Endodermal cell (in vitro differentiated cells): Measurements from ENCODE around the gene LPIN3. TPM values are rescaled to one million over a fixed set of nuclear protein-coding genes. Genes with fewer than 3 reads are reported as not detected.

Experiments used
- DNase-seq: peaks from one replicate; pipeline ENCODE4 v3.0.0-alpha.2; 2017
- H3K27ac ChIP-seq: 2 replicates; pipeline ENCODE4 v1.5.1; 2013; ENCODE audit warnings: mild to moderate bottlenecking, low read depth, low read length, moderate library complexity
- H3K27me3 ChIP-seq: 2 replicates; pipeline ENCODE4 v1.6.1; 2013; ENCODE audit warnings: mild to moderate bottlenecking, low read length, moderate library complexity; ENCODE audit not compliant: insufficient read depth, control insufficient read depth, poor library complexity, severe bottlenecking
- H3K36me3 ChIP-seq: 2 replicates; pipeline ENCODE4 v1.7.0; 2013; ENCODE audit warnings: mild to moderate bottlenecking, low read length, moderate library complexity; ENCODE audit not compliant: control insufficient read depth, insufficient read depth
- H3K4me1 ChIP-seq: one replicate; pipeline ENCODE4 v1.7.0; 2013; ENCODE audit warnings: low read length; ENCODE audit not compliant: control insufficient read depth, insufficient read depth
- H3K4me3 ChIP-seq: 2 replicates; pipeline ENCODE4 v1.5.1; 2013; ENCODE audit warnings: mild to moderate bottlenecking, low read length, moderate library complexity
- H3K9ac ChIP-seq: 2 replicates; pipeline ENCODE4 v1.6.1; 2013; ENCODE audit warnings: mild to moderate bottlenecking, low read length, moderate library complexity; ENCODE audit not compliant: poor library complexity, severe bottlenecking; ENCODE audit errors: extremely low read depth
- H3K9me3 ChIP-seq: 2 replicates; pipeline ENCODE4 v1.6.1; 2013; ENCODE audit warnings: mild to moderate bottlenecking, low read length, moderate library complexity; ENCODE audit not compliant: control insufficient read depth
- H3K27ac Mint-ChIP-seq: 2 replicates; pipeline ENCODE4 v1.8.0; 2020; ENCODE audit warnings: mixed read lengths
- H3K27me3 Mint-ChIP-seq: 2 replicates; pipeline ENCODE4 v1.8.0; 2021; ENCODE audit warnings: mild to moderate bottlenecking, mixed read lengths; ENCODE audit not compliant: insufficient read depth
- H3K36me3 Mint-ChIP-seq: 2 replicates; pipeline ENCODE4 v1.8.0; 2020; ENCODE audit warnings: low read depth, mixed read lengths
- H3K4me1 Mint-ChIP-seq: 2 replicates; pipeline ENCODE4 v1.8.0; 2020; ENCODE audit warnings: mixed read lengths
- H3K4me3 Mint-ChIP-seq: 2 replicates; pipeline ENCODE4 v1.8.0; 2020; ENCODE audit warnings: mild to moderate bottlenecking, moderate library complexity, mixed read lengths
- H3K9me3 Mint-ChIP-seq: 2 replicates; pipeline ENCODE4 v1.8.0; 2020; ENCODE audit warnings: mild to moderate bottlenecking, mixed read lengths
- WGBS, 2 experiments: methylation state at CpG; one replicate each; pipeline versions ENCODE4 v1.1.5 to v1.1.7; 2013; ENCODE audit warnings: missing lambda C conversion rate in 2 of 2, mixed read lengths in 1 of 2; ENCODE audit not compliant: insufficient coverage in 1 of 2, insufficient read length in 1 of 2; 5-methylcytosine and 5-hydroxymethylcytosine counted together
- total RNA-seq, 2 donors: library from RNA; stranded (reverse); fragmentation: NEBNext Ultra II Directional in 1 of 2; extraction: Animal tissue kit (Norgen Biotek cat#: 25700) in 1 of 2; gene quantifications; 2 replicates in 1 of 2; 3 replicates in 1 of 2; pipeline ENCODE4 v1.2.1, GENCODE V29; 2021
- TF ChIP-seq, protein P1 (sequence below): fragments of 200-600 bp; sonication (generic); conservative IDR thresholded peaks from 2 replicates; pipeline ENCODE4 v1.5.0; 2021; ENCODE audit warnings: antibody characterized with exemption, mild to moderate bottlenecking

The LPIN3 gene
- total RNA-seq, 2 donors from 2014 or later = 13.1 to 13.2 TPM

DNA sequence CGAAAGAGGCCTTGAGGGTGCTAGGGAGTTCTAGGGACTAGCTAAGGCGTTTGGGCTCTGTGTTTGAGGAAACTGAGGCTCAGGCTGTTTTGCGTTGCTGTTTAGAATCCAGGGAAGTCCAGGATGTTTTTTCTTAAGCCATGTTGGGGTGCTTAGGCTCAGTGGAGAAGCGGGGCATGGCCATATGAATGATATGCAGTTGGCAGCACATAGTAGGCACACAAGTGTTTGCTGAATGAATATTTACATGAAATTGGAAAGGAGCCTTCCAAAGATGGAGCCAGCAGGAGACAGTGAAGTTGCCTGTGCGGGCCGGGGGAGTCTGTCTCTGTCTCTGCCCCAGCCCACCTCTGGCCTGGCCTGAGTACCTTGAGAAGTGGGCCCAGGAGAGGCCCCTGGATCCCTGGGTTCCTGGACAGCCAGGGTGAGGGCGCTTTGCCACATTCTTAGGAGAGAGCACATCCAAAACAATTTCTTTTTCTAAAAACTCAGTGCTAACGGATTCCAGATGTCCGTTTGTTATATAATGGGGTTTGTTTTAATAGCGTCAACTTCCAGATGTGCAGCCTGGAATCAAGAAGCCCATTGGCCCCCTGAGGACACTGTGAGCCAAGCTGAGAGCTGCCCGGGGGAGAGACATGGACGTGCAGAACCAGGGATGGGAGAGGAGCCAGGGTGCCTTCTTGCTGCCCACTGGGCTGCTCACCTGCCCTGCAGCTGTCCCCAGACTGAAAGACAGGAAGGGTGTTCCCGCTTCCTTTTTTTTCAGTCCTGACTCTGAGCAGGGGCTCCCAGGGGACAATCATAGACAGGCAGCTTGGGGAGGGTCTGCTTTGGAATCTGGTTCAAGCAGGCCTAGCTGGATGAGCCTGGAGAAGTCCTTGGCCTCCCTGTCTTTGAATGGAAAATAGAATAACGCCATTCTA lies 46.1 kb downstream of the LPIN3 start:
- no peaks in the 10 kb centered on the region for H3K4me1 ChIP-seq
- no peaks in the 10 kb centered on the region for H3K36me3 ChIP-seq
- Mint-ChIP-seq H3K27ac (no peak overlapping the region), H3K9me3 (no peaks in the 10 kb centered on the region), H3K4me1 (peaks cover 5% of the 10 kb centered on the region), H3K27me3 (peaks cover 3% of the 10 kb centered on the region), H3K4me3 (no peak overlapping the region), H3K36me3 (no peaks in the 10 kb centered on the region)
- H3K4me3 ChIP-seq = no peak overlapping the region
- TF ChIP-seq, protein P1, sequence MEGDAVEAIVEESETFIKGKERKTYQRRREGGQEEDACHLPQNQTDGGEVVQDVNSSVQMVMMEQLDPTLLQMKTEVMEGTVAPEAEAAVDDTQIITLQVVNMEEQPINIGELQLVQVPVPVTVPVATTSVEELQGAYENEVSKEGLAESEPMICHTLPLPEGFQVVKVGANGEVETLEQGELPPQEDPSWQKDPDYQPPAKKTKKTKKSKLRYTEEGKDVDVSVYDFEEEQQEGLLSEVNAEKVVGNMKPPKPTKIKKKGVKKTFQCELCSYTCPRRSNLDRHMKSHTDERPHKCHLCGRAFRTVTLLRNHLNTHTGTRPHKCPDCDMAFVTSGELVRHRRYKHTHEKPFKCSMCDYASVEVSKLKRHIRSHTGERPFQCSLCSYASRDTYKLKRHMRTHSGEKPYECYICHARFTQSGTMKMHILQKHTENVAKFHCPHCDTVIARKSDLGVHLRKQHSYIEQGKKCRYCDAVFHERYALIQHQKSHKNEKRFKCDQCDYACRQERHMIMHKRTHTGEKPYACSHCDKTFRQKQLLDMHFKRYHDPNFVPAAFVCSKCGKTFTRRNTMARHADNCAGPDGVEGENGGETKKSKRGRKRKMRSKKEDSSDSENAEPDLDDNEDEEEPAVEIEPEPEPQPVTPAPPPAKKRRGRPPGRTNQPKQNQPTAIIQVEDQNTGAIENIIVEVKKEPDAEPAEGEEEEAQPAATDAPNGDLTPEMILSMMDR = no peak
- DNase-seq = no peak
- H3K9me3 ChIP-seq = no peaks in the 10 kb centered on the region
- no peak overlapping the region for H3K9ac ChIP-seq
- WGBS, 2 experiments = 87 to 95% methylated on average over 11 to 14 of the region's 14 CpGs
- H3K27ac ChIP-seq = no peak overlapping the region
- no peaks in the 10 kb centered on the region for H3K27me3 ChIP-seq

DNA sequence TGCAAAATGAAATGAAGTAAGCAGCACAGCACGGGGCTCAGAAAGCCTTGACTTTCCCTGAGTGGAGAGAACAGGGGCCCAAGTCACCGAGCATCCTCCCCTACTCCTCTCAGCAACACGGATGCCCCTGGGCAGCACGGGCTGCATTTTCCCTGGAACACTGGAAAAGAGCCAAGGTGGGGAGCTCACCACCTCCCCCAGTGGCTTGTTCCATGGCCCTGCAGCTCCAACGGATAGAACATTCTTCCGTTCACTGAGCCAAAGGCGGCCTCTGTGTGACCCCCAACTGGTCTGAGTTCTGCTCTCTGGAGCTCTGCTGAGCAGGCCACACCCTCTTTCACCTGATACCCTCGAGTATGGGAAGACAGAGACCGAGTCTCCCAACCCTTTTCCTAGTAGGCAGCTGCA lies 46.8 kb downstream of the LPIN3 start:
- no peaks in the 10 kb centered on the region for H3K27me3 ChIP-seq
- H3K36me3 ChIP-seq = no peaks in the 10 kb centered on the region
- Mint-ChIP-seq H3K27ac (no peak overlapping the region), H3K36me3 (no peaks in the 10 kb centered on the region), H3K9me3 (no peaks in the 10 kb centered on the region), H3K4me1 (peaks cover 7% of the 10 kb centered on the region), H3K4me3 (no peak overlapping the region), H3K27me3 (peaks cover 3% of the 10 kb centered on the region)
- no peak overlapping the region for H3K27ac ChIP-seq
- H3K9ac ChIP-seq = no peak overlapping the region
- no peaks in the 10 kb centered on the region for H3K4me1 ChIP-seq
- 32 to 56% methylated on average over 7 to 9 of the region's 9 CpGs for WGBS, 2 experiments
- TF ChIP-seq, protein P1 = peak; percentile 50
- H3K9me3 ChIP-seq = no peaks in the 10 kb centered on the region
- DNase-seq = peak; percentile 74
- H3K4me3 ChIP-seq = no peak overlapping the region

DNA sequence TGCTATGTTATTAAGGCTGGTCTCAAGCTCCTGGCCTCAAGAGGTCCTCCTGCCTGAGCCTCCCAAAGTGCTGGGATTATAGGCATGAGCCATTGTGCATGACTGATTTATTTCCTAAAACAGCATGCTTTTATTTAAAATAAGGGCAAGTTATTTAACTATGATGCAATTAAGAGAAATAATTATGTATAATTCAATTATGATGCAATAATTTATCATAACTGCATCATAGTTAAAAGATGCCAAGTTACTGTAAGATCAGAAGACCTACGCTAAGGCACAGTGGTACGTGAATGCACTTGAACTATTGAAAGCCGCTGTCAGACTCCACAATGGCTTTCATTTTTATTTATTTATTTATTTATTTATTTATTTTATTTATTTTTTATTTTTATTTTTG lies 50.3 kb downstream of the LPIN3 start:
- H3K9me3 Mint-ChIP-seq = no peaks in the 10 kb centered on the region
- peaks cover 7% of the 10 kb centered on the region for H3K4me1 Mint-ChIP-seq
- Histone ChIP-seq H3K36me3 (no peaks in the 10 kb centered on the region), H3K9ac (no peak overlapping the region), H3K4me1 (peaks cover 2% of the 10 kb centered on the region), H3K9me3 (no peaks in the 10 kb centered on the region), H3K27me3 (no peaks in the 10 kb centered on the region), H3K4me3 (no peak overlapping the region), H3K27ac (no peak overlapping the region)
- WGBS, 2 experiments = 100% methylated on average over 2 of the region's 3 CpGs
- H3K27ac Mint-ChIP-seq = no peak overlapping the region
- DNase-seq = no peak
- H3K27me3 Mint-ChIP-seq = no peaks in the 10 kb centered on the region
- H3K4me3 Mint-ChIP-seq = no peak overlapping the region
- no peaks in the 10 kb centered on the region for H3K36me3 Mint-ChIP-seq
- TF ChIP-seq, protein P1 = no peak
